HG02571 (cell line): ENCODE data around the gene H19.

Experiments used
- ATAC-seq: cut with Tn5 transposase; IDR thresholded peaks from one replicate; pipeline ENCODE4 v1.9.1; 2021; ENCODE audit warnings: mild to moderate bottlenecking, moderate library complexity; ENCODE audit not compliant: unreplicated experiment

H19 gene

GRCh38 chr11:1983601-1983961 is 14.1 kb downstream of the H19 start:
- ATAC-seq, result no peak

- ATAC-seq, result no peak
Measured at GRCh38 chr11:1982873-1983600, 14.6 kb downstream of the H19 start.

- ATAC-seq, result no peak
Measured at GRCh38 chr11:1979607-1980006, 18.0 kb downstream of the H19 start.

GRCh38 chr11:1978720-1979473 is 18.7 kb downstream of the H19 start:
- no peak for ATAC-seq

GRCh38 chr11:1975185-1975584 is 22.5 kb downstream of the H19 start:
- no peak for ATAC-seq

GRCh38 chr11:1970956-1971355 is 26.7 kb downstream of the H19 start:
- no peak for ATAC-seq

- no peak for ATAC-seq
Measured at GRCh38 chr11:1969776-1970175, 27.9 kb downstream of the H19 start.

- no peak for ATAC-seq
Measured at GRCh38 chr11:1969035-1969434, 28.6 kb downstream of the H19 start.

- no peak for ATAC-seq
Measured at GRCh38 chr11:1968454-1969002, 29.1 kb downstream of the H19 start.

GRCh38 chr11:1967641-1968225 is 29.9 kb downstream of the H19 start:
- no peak for ATAC-seq

GRCh38 chr11:1966531-1966930 is 31.1 kb downstream of the H19 start:
- no peak for ATAC-seq

- no peak for ATAC-seq
Measured at GRCh38 chr11:1964955-1965354, 32.7 kb downstream of the H19 start.

GRCh38 chr11:1964348-1964747 is 33.3 kb downstream of the H19 start:
- no peak for ATAC-seq

- ATAC-seq, result no peak
Measured at GRCh38 chr11:1963864-1964263, 33.8 kb downstream of the H19 start.

- no peak for ATAC-seq
Measured at GRCh38 chr11:1959786-1960185, 37.9 kb downstream of the H19 start.

- ATAC-seq, result no peak
Measured at GRCh38 chr11:1958367-1958766, 39.3 kb downstream of the H19 start.

- no peak for ATAC-seq
Measured at GRCh38 chr11:1953489-1954266, 44.0 kb downstream of the H19 start.

- no peak for ATAC-seq
Measured at GRCh38 chr11:1952806-1953482, 44.7 kb downstream of the H19 start.

- ATAC-seq, result no peak
Measured at GRCh38 chr11:1949922-1950321, 47.7 kb downstream of the H19 start.

GRCh38 chr11:1949302-1949701 is 48.3 kb downstream of the H19 start:
- ATAC-seq, result no peak

GRCh38 chr11:1948389-1948788 is 49.3 kb downstream of the H19 start:
- no peak for ATAC-seq
